Vein endothelial cell (primary cell): ENCODE data around the gene BUB1. TPM values are rescaled to one million over a fixed set of nuclear protein-coding genes. Genes with fewer than 3 reads are reported as not detected.

Source experiments
- total RNA-seq: library from RNA; depleted of rRNA; stranded (reverse); fragments of >200 nt; gene quantifications from 2 replicates; pipeline ENCODE4 v1.2.3, GENCODE V29; 2012

Gene BUB1
- 39.0 and 45.4 TPM in 2 replicates for total RNA-seq

GRCh38 chr2:110677530-110678456, at the start of gene BUB1:
BUB1 (minus strand) TSS chr2:110678063; CDS start chr2:110677995, 68 bp downstream.

Other genes starting within 250 kb of the BUB1 start
- 65.4 and 111 TPM in 2 replicates for gene LIMS4, start 205.2 kb downstream of the BUB1 start, total RNA-seq
- 40.5 and 44.2 TPM in 2 replicates for gene RGPD6, start 100.8 kb downstream of the BUB1 start, total RNA-seq
- not detected in 2 replicates for gene ACOXL, start 54.5 kb upstream of the BUB1 start, total RNA-seq